HEK293 (cell line): Measurements from ENCODE around the gene TLK1.

Source experiments
- GLIS2 ChIP-seq: fragments of 450-650 bp; formaldehyde crosslinking; IDR thresholded peaks from 2 replicates; pipeline ENCODE4 v1.5.1; 2016; ENCODE audit warnings: missing biosample characterization, missing genetic modification characterization
- KLF9 ChIP-seq: fragments of 450-650 bp; formaldehyde crosslinking; IDR thresholded peaks from 2 replicates; pipeline ENCODE4 v1.5.1; 2016; ENCODE audit warnings: missing biosample characterization, missing genetic modification characterization, low read depth
- SCRT1 ChIP-seq: fragments of 450-650 bp; formaldehyde crosslinking; IDR thresholded peaks from 2 replicates; pipeline ENCODE4 v1.5.1; 2016; ENCODE audit warnings: missing biosample characterization, missing genetic modification characterization, borderline replicate concordance
- TCF7L2 ChIP-seq: IDR thresholded peaks from 2 replicates; pipeline ENCODE4 v1.6.1; 2011; ENCODE audit warnings: low read depth, mild to moderate bottlenecking, inconsistent platforms, low read length, moderate library complexity, borderline replicate concordance
- YY1 ChIP-seq: fragments of 450-650 bp; formaldehyde crosslinking; IDR thresholded peaks from 2 replicates; pipeline ENCODE4 v1.5.1; 2018; ENCODE audit warnings: missing biosample characterization, missing genetic modification characterization
- ZBTB8A ChIP-seq: fragments of 450-650 bp; formaldehyde crosslinking; IDR thresholded peaks from 2 replicates; pipeline ENCODE4 v1.5.1; 2016; ENCODE audit warnings: missing biosample characterization, missing genetic modification characterization
- ZFHX2 ChIP-seq: fragments of 450-650 bp; formaldehyde crosslinking; conservative IDR thresholded peaks from 2 replicates; pipeline ENCODE4 v1.5.1; 2016; ENCODE audit warnings: missing biosample characterization, missing genetic modification characterization
- ZNF174 ChIP-seq: fragments of 450-650 bp; formaldehyde crosslinking; IDR thresholded peaks from 2 replicates; pipeline ENCODE4 v1.5.0; 2017; ENCODE audit warnings: missing biosample characterization, mild to moderate bottlenecking, missing genetic modification characterization
- ZNF175 ChIP-seq: fragments of 450-650 bp; formaldehyde crosslinking; IDR thresholded peaks from 2 replicates; pipeline ENCODE4 v1.5.1; 2016; ENCODE audit warnings: missing biosample characterization, missing genetic modification characterization
- ZNF202 ChIP-seq: fragments of 450-650 bp; formaldehyde crosslinking; IDR thresholded peaks from 2 replicates; pipeline ENCODE4 v1.5.1; 2016; ENCODE audit warnings: missing biosample characterization, missing genetic modification characterization, borderline replicate concordance
- ZNF610 ChIP-seq: fragments of 450-650 bp; formaldehyde crosslinking; IDR thresholded peaks from 2 replicates; pipeline ENCODE4 v1.5.1; 2016; ENCODE audit warnings: missing biosample characterization, missing genetic modification characterization, borderline replicate concordance
- ZNF677 ChIP-seq: fragments of 450-650 bp; IDR thresholded peaks from 2 replicates; pipeline ENCODE4 v1.5.0; 2018; ENCODE audit warnings: missing biosample characterization, mild to moderate bottlenecking, missing genetic modification characterization, moderate library complexity
- TF ChIP-seq, protein P1 (sequence below): fragments of 450-650 bp; formaldehyde crosslinking; IDR thresholded peaks from 2 replicates; pipeline ENCODE4 v1.5.1; 2016; ENCODE audit warnings: missing biosample characterization, missing genetic modification characterization
- TF ChIP-seq, protein P2 (sequence below): fragments of 450-650 bp; formaldehyde crosslinking; IDR thresholded peaks from 2 replicates; pipeline ENCODE4 v1.5.1; 2016; ENCODE audit warnings: missing biosample characterization, missing genetic modification characterization

DNA sequence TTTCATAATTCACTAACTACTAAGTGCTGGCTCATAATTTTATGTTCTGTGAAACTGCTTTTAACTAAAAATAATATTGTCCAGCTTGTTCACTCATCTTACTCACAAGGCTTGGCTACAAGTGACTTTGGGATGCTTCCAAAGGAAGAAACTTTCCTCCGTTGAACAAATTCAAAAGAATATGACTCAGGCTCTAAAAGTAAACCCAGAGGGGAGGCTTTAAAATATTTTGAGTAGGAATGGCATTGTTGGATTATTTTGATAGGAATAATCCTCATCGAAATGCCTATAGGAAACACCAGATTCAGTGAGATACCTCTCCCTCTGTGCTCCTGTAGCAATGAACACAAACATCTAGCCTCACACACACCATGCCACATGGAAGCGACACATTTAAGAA, 25.2 kb upstream of the TLK1 start:
- TF ChIP-seq, protein P1, sequence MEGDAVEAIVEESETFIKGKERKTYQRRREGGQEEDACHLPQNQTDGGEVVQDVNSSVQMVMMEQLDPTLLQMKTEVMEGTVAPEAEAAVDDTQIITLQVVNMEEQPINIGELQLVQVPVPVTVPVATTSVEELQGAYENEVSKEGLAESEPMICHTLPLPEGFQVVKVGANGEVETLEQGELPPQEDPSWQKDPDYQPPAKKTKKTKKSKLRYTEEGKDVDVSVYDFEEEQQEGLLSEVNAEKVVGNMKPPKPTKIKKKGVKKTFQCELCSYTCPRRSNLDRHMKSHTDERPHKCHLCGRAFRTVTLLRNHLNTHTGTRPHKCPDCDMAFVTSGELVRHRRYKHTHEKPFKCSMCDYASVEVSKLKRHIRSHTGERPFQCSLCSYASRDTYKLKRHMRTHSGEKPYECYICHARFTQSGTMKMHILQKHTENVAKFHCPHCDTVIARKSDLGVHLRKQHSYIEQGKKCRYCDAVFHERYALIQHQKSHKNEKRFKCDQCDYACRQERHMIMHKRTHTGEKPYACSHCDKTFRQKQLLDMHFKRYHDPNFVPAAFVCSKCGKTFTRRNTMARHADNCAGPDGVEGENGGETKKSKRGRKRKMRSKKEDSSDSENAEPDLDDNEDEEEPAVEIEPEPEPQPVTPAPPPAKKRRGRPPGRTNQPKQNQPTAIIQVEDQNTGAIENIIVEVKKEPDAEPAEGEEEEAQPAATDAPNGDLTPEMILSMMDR (tag by site-specific recombination), result no peak
- TF ChIP-seq GLIS2 (tag by site-specific recombination), result no peak
- TF ChIP-seq ZBTB8A, result no peak
- no peak for TF ChIP-seq ZNF677 (tag by site-specific recombination)
- no peak for TF ChIP-seq ZNF175 (tag by site-specific recombination)
- no peak for TF ChIP-seq ZFHX2 (tag by site-specific recombination)
- TF ChIP-seq YY1, result no peak
- no peak for TF ChIP-seq ZNF202
- TF ChIP-seq SCRT1 (tag by site-specific recombination), result no peak
- TF ChIP-seq, protein P2, sequence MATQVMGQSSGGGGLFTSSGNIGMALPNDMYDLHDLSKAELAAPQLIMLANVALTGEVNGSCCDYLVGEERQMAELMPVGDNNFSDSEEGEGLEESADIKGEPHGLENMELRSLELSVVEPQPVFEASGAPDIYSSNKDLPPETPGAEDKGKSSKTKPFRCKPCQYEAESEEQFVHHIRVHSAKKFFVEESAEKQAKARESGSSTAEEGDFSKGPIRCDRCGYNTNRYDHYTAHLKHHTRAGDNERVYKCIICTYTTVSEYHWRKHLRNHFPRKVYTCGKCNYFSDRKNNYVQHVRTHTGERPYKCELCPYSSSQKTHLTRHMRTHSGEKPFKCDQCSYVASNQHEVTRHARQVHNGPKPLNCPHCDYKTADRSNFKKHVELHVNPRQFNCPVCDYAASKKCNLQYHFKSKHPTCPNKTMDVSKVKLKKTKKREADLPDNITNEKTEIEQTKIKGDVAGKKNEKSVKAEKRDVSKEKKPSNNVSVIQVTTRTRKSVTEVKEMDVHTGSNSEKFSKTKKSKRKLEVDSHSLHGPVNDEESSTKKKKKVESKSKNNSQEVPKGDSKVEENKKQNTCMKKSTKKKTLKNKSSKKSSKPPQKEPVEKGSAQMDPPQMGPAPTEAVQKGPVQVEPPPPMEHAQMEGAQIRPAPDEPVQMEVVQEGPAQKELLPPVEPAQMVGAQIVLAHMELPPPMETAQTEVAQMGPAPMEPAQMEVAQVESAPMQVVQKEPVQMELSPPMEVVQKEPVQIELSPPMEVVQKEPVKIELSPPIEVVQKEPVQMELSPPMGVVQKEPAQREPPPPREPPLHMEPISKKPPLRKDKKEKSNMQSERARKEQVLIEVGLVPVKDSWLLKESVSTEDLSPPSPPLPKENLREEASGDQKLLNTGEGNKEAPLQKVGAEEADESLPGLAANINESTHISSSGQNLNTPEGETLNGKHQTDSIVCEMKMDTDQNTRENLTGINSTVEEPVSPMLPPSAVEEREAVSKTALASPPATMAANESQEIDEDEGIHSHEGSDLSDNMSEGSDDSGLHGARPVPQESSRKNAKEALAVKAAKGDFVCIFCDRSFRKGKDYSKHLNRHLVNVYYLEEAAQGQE (tag by site-specific recombination), result no peak
- TF ChIP-seq TCF7L2, result no peak
- TF ChIP-seq KLF9 (tag by site-specific recombination), result no peak
- no peak for TF ChIP-seq ZNF610 (tag by site-specific recombination)
- TF ChIP-seq ZNF174, result no peak
